NCI-H446 treated with DMSO at 0.1 percent for 48 hours (cell line): ENCODE results near the gene ABCD2.
"Not testable (repeated sequence)": the region's sequence is repeated elsewhere in the genome, so short reads cannot be mapped to it uniquely, and the experiment has no call there.

ENCODE experiments used
- DNase-seq: peaks from one replicate; lab custom pipeline; 2025; lab: John Stamatoyannopoulos, UW

The ABCD2 gene

GRCh38 chr12:39538679-39539104 is 80.9 kb downstream of the ABCD2 start:
- no peak for DNase-seq

- no peak for DNase-seq
Measured at GRCh38 chr12:39533951-39534350, 85.7 kb downstream of the ABCD2 start.

GRCh38 chr12:39532448-39532847 is 87.2 kb downstream of the ABCD2 start:
- DNase-seq = no peak

DNA sequence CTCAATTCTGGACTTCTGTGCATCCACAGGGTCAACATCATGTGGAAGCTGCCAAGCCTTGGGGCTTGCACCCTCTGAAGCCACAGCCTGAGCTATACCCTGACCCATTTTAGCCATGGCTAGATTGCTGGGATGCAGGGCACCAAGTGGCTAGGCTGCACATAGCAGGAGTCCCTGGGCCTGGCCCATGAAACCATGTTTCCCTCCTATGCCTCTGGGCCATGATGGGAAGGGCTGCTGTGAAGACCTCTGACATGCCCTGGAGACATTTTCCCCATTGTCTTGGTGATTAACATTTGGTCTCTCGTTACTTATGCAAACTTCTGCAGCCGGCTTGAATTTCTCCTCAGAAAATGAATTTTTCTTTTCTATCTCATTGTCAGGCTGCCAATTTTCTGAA is 92.6 kb downstream of the ABCD2 start:
- no peak for DNase-seq

GRCh38 chr12:39522167-39522566 is 97.4 kb downstream of the ABCD2 start:
- not testable (repeated sequence) for DNase-seq

- no peak for DNase-seq
Measured at GRCh38 chr12:39510001-39510400, 109.6 kb downstream of the ABCD2 start.

GRCh38 chr12:39505554-39505953 is 114.0 kb downstream of the ABCD2 start:
- DNase-seq = no peak

DNA sequence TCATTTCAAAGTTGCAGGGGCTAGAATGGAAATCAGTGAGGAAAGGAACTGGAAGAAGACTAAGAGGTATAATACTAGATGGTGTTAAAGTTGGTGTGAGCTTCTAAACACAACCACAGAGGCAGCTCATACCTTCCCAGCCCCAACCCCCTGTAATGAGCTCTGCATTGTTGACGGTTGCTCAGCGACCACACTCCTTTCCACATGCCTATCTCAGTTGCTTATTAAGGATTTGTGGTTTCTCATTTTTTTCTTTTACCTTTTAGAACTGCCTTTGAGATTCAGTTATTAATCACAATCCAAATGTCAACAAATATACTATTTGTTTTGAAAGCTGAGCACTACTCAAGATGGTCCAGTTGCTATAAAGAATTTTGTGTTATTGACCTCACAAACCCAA is 114.6 kb downstream of the ABCD2 start:
- DNase-seq = no peak

DNA sequence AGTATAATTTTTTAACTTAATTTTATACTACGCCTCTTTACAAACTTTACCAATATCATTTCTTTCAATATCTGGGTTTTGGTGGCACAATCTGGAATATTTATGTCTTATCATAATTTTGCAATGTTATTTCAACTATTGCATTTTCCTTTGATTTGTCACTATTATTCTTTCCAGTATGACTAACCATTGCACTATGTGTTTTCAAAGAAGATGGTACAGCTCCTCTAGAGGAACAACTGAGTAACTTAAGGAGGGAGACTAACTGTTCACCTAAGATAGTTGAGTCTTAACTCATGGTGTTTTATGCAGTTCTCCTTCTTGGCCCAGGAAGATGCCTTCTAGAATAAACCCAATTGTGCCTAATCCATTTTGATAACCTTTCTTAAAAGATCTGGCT is 116.2 kb downstream of the ABCD2 start:
- no peak for DNase-seq

GRCh38 chr12:39502726-39503125 is 116.9 kb downstream of the ABCD2 start:
- DNase-seq = no peak
